ENCODE data around the gene KRT5.

- TF ChIP-seq CTCF (IDR thresholded peaks at IDR 0.05; ENCODE audit: insufficient read depth, low read length) (no peak), REST (IDR thresholded peaks at IDR 0.05; ENCODE audit: insufficient replicate concordance, low read depth) (no peak), POLR2AphosphoS5 (IDR thresholded peaks at IDR 0.05; ENCODE audit: low read depth) (no peak)
Measured at GRCh38 chr12:52508211-52508610, 12.0 kb downstream of the KRT5 start.

Data from HL-60 (cell line).